ENCODE measurements around the gene MYO10.
"Not testable (repeated sequence)": the region's sequence is repeated elsewhere in the genome, so short reads cannot be mapped to it uniquely, and the experiment has no call there.

DNA sequence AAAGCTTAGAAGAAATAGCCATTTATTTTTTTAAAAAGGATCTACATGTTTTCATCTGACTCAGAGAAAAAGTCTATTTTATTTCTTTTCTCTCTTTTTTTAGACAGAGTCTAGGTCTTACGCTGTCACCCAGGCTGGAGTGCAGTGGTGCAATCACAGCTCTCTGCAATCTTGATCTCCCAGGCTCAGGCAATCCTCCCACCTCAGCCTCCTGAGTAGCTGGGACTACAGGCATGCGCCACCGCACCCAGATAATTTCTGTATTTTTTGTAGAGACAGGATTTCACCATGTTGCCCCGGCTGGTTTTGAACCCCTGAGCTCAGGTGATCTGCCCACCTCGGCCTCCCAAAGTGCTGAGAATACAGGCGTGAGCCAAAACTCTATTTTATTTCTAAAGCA is 178.5 kb downstream of the MYO10 start:
- TF ChIP-seq, protein P1, sequence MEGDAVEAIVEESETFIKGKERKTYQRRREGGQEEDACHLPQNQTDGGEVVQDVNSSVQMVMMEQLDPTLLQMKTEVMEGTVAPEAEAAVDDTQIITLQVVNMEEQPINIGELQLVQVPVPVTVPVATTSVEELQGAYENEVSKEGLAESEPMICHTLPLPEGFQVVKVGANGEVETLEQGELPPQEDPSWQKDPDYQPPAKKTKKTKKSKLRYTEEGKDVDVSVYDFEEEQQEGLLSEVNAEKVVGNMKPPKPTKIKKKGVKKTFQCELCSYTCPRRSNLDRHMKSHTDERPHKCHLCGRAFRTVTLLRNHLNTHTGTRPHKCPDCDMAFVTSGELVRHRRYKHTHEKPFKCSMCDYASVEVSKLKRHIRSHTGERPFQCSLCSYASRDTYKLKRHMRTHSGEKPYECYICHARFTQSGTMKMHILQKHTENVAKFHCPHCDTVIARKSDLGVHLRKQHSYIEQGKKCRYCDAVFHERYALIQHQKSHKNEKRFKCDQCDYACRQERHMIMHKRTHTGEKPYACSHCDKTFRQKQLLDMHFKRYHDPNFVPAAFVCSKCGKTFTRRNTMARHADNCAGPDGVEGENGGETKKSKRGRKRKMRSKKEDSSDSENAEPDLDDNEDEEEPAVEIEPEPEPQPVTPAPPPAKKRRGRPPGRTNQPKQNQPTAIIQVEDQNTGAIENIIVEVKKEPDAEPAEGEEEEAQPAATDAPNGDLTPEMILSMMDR (IDR thresholded peaks at IDR 0.05 in 4 of 5, conservative IDR thresholded peaks at IDR 0.05 in 1 of 5) = not testable (repeated sequence)
- TF ChIP-seq POLR2A (IDR thresholded peaks at IDR 0.05) = not testable (repeated sequence)
